ENCODE measurements around the gene PHACTR2.

The PHACTR2 gene

GRCh38 chr6:143675946-143676345 lies 1.8 kb upstream of the PHACTR2 start:
- DNase-seq: no peak

- no peak for DNase-seq
These were observed 1.2 kb upstream of the PHACTR2 start for GRCh38 chr6:143676437-143677045.

GRCh38 chr6:143677577-143677890 lies 231 bp upstream of the PHACTR2 start:
- DNase-seq: no peak

- DNase-seq: no peak
These were observed 1.3 kb downstream of the PHACTR2 start for GRCh38 chr6:143679041-143679440.

GRCh38 chr6:143680141-143680540 lies 2.4 kb downstream of the PHACTR2 start:
- no peak for DNase-seq

- no peak for DNase-seq
These were observed 5.0 kb downstream of the PHACTR2 start for GRCh38 chr6:143682805-143683204.

- DNase-seq: no peak
These were observed 6.7 kb downstream of the PHACTR2 start for GRCh38 chr6:143684486-143684885.

GRCh38 chr6:143685653-143686052 lies 7.9 kb downstream of the PHACTR2 start:
- no peak for DNase-seq

- DNase-seq: no peak
These were observed 9.8 kb downstream of the PHACTR2 start for GRCh38 chr6:143687591-143687990.

- DNase-seq: no peak
These were observed 10.9 kb downstream of the PHACTR2 start for GRCh38 chr6:143688681-143689080.

- no peak for DNase-seq
These were observed 12.1 kb downstream of the PHACTR2 start for GRCh38 chr6:143689852-143690251.

- no peak for DNase-seq
These were observed 13.4 kb downstream of the PHACTR2 start for GRCh38 chr6:143691155-143691554.

- no peak for DNase-seq
These were observed 14.3 kb downstream of the PHACTR2 start for GRCh38 chr6:143691900-143692636.

- DNase-seq: no peak
These were observed 14.9 kb downstream of the PHACTR2 start for GRCh38 chr6:143692696-143693095.

GRCh38 chr6:143694013-143694412 lies 16.2 kb downstream of the PHACTR2 start:
- no peak for DNase-seq

GRCh38 chr6:143694560-143694959 lies 16.8 kb downstream of the PHACTR2 start:
- DNase-seq: no peak

GRCh38 chr6:143695130-143695968 lies 17.6 kb downstream of the PHACTR2 start:
- no peak for DNase-seq

- no peak for DNase-seq
These were observed 18.4 kb downstream of the PHACTR2 start for GRCh38 chr6:143695969-143696663.

- DNase-seq: no peak
These were observed 18.9 kb downstream of the PHACTR2 start for GRCh38 chr6:143696664-143697000.

- DNase-seq: no peak
These were observed 19.5 kb downstream of the PHACTR2 start for GRCh38 chr6:143697076-143697800.

- DNase-seq: no peak
These were observed 20.6 kb downstream of the PHACTR2 start for GRCh38 chr6:143698329-143698728.

- DNase-seq: no peak
These were observed 21.1 kb downstream of the PHACTR2 start for GRCh38 chr6:143698759-143699429.

All from effector CD4-positive, alpha-beta T cell (primary cell).